Loucy (cell line): ENCODE data around the gene STK36.

Experiments used
- EZH2phosphoT487 ChIP-seq: fragments of 200-600 bp; IDR thresholded peaks from 2 replicates; pipeline ENCODE4 v1.6.1; 2018; ENCODE audit warnings: antibody characterized with exemption, mild to moderate bottlenecking, moderate library complexity, borderline replicate concordance
- TF ChIP-seq, protein P1 (sequence below): fragments of 200-600 bp; sonication (generic); conservative IDR thresholded peaks from 2 replicates; pipeline ENCODE4 v1.5.1; 2014; ENCODE audit warnings: mild to moderate bottlenecking, antibody characterized with exemption, low read length

GRCh38 chr2:218642121-218642656 is 29.7 kb upstream of the STK36 start:
- TF ChIP-seq, protein P1, sequence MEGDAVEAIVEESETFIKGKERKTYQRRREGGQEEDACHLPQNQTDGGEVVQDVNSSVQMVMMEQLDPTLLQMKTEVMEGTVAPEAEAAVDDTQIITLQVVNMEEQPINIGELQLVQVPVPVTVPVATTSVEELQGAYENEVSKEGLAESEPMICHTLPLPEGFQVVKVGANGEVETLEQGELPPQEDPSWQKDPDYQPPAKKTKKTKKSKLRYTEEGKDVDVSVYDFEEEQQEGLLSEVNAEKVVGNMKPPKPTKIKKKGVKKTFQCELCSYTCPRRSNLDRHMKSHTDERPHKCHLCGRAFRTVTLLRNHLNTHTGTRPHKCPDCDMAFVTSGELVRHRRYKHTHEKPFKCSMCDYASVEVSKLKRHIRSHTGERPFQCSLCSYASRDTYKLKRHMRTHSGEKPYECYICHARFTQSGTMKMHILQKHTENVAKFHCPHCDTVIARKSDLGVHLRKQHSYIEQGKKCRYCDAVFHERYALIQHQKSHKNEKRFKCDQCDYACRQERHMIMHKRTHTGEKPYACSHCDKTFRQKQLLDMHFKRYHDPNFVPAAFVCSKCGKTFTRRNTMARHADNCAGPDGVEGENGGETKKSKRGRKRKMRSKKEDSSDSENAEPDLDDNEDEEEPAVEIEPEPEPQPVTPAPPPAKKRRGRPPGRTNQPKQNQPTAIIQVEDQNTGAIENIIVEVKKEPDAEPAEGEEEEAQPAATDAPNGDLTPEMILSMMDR = no peak
- no peak for TF ChIP-seq EZH2phosphoT487
